Dendritic cell treated with granulocyte-macrophage colony-stimulating factor and Interleukin-4, amounts not matched to agents 40 ng/mL and 50 ng/mL, for 4 days (primary cell): ENCODE results near the gene GDF10.

Experiments used
- H3K27ac Mint-ChIP-seq: one replicate; pipeline ENCODE4 v1.8.0; 2022; ENCODE audit warnings: mild to moderate bottlenecking, mixed read lengths
- H3K27me3 Mint-ChIP-seq: one replicate; pipeline ENCODE4 v1.8.0; 2022; ENCODE audit warnings: mild to moderate bottlenecking, mixed read lengths
- H3K36me3 Mint-ChIP-seq: one replicate; pipeline ENCODE4 v1.8.0; 2022; ENCODE audit warnings: low read depth, mixed read lengths
- H3K4me1 Mint-ChIP-seq: one replicate; pipeline ENCODE4 v1.8.0; 2022; ENCODE audit warnings: low read depth, mixed read lengths
- H3K4me3 Mint-ChIP-seq: one replicate; pipeline ENCODE4 v1.8.0; 2022; ENCODE audit warnings: mild to moderate bottlenecking, moderate library complexity, mixed read lengths
- H3K9me3 Mint-ChIP-seq: one replicate; pipeline ENCODE4 v1.8.0; 2022; ENCODE audit warnings: mixed read lengths
- intact Hi-C: fragments of 100-400 bp; cut with micrococcal nuclease; formaldehyde crosslinking; loops from one replicate; pipeline ENCODE4 v1.15.0; 2022

The GDF10 gene

DNA sequence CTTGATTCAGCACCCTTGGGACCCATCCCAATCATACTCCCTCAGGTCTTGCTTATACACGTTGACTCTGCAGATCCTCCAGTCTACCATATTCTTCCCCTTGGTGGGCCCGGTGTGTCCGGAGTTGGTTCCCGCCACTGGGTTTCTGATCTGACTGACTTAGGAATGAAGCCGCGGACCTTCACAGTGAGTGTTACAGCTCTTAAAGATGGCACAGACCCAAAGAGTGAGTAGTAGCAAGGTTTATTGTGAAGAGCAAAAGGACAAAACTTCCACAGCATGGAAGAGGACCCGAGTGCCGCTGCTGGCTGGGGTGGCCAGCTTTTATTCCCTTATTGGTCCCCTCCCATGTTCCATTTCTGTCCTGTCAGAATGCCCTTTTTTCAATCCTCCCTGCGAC is 5.9 kb upstream of the GDF10 start:
- peaks cover 8% of the 10 kb centered on the region for H3K4me1 Mint-ChIP-seq
- no peaks in the 10 kb centered on the region for H3K36me3 Mint-ChIP-seq
- no peak overlapping the region for H3K4me3 Mint-ChIP-seq
- H3K27me3 Mint-ChIP-seq = peaks cover 63% of the 10 kb centered on the region
- intact Hi-C loops = no loop called here
- H3K27ac Mint-ChIP-seq = no peak overlapping the region
- no peaks in the 10 kb centered on the region for H3K9me3 Mint-ChIP-seq

DNA sequence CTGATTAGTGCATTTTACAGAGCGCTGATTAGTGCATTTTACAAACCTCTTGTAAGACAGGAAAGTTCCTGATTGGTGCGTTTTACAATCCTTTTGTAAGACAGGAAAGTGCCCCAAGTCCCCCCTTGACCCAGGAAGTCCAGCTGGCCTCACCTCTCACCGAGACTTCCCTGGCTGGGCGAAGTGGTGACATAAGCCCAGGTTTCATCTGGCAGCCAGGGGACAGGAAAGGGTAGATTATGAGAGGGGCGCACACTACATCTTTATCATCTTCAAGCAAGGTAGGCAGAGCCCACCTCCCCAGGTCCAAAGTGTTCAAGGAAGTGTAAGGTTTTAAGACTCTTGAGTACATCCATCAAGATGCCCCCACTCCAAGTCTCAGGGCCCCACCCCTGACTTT is 5.5 kb upstream of the GDF10 start:
- H3K36me3 Mint-ChIP-seq = no peaks in the 10 kb centered on the region
- intact Hi-C loops = no loop called here
- H3K27me3 Mint-ChIP-seq = peaks cover 62% of the 10 kb centered on the region
- no peak overlapping the region for H3K4me3 Mint-ChIP-seq
- no peak overlapping the region for H3K27ac Mint-ChIP-seq
- H3K9me3 Mint-ChIP-seq = no peaks in the 10 kb centered on the region
- H3K4me1 Mint-ChIP-seq = peaks cover 8% of the 10 kb centered on the region

- H3K27ac Mint-ChIP-seq = no peak overlapping the region
- H3K27me3 Mint-ChIP-seq = peaks cover 63% of the 10 kb centered on the region
- H3K4me3 Mint-ChIP-seq = no peak overlapping the region
- H3K4me1 Mint-ChIP-seq = peaks cover 8% of the 10 kb centered on the region
- no peaks in the 10 kb centered on the region for H3K9me3 Mint-ChIP-seq
- no peaks in the 10 kb centered on the region for H3K36me3 Mint-ChIP-seq
- intact Hi-C loops = no loop called here
These were observed 4.6 kb upstream of the GDF10 start for GRCh38 chr10:47295411-47295810.

- Mint-ChIP-seq H3K36me3 (no peaks in the 10 kb centered on the region), H3K27me3 (peaks cover 71% of the 10 kb centered on the region), H3K27ac (no peak overlapping the region), H3K9me3 (no peaks in the 10 kb centered on the region), H3K4me1 (peaks cover 14% of the 10 kb centered on the region), H3K4me3 (no peak overlapping the region)
- intact Hi-C loops = no loop called here
These were observed 3.7 kb upstream of the GDF10 start for GRCh38 chr10:47296156-47296894.

GRCh38 chr10:47296941-47297340 is 3.1 kb upstream of the GDF10 start:
- Mint-ChIP-seq H3K9me3 (no peaks in the 10 kb centered on the region), H3K27me3 (peaks cover 75% of the 10 kb centered on the region), H3K27ac (no peak overlapping the region), H3K4me1 (peaks cover 14% of the 10 kb centered on the region), H3K36me3 (no peaks in the 10 kb centered on the region), H3K4me3 (no peak overlapping the region)
- intact Hi-C loops = no loop called here

- intact Hi-C loops = no loop called here
- H3K27me3 Mint-ChIP-seq = peaks cover 83% of the 10 kb centered on the region
- no peaks in the 10 kb centered on the region for H3K9me3 Mint-ChIP-seq
- peaks cover 14% of the 10 kb centered on the region for H3K4me1 Mint-ChIP-seq
- no peak overlapping the region for H3K27ac Mint-ChIP-seq
- no peaks in the 10 kb centered on the region for H3K36me3 Mint-ChIP-seq
- H3K4me3 Mint-ChIP-seq = no peak overlapping the region
These were observed 2.0 kb upstream of the GDF10 start for GRCh38 chr10:47297866-47298540.

DNA sequence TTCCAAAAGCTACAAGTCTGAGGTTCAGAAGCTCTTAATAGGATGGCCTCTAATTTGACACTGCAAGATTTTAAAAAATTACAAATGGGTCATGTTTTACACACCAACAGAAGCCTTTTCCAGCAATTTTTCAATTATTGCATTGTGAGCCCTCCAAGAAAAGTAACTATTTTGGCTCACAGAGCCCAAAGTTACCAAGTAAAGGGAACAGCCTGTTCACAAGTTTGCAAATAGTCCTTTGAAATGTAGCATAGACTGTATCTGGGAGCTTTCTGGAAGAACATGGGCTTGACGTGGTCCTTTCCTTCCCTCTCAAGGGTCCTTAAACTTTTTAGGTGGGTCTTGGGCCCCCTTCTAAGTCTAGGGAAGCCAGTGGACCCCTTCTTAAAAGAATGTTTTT is 1.3 kb upstream of the GDF10 start:
- Mint-ChIP-seq H3K4me1 (peaks cover 14% of the 10 kb centered on the region), H3K27me3 (peaks cover 80% of the 10 kb centered on the region), H3K36me3 (no peaks in the 10 kb centered on the region), H3K27ac (no peak overlapping the region), H3K4me3 (no peak overlapping the region), H3K9me3 (no peaks in the 10 kb centered on the region)
- intact Hi-C loops = no loop called here

GRCh38 chr10:47300429-47300931 is 483 bp downstream of the GDF10 start:
- no peaks in the 10 kb centered on the region for H3K36me3 Mint-ChIP-seq
- no peak overlapping the region for H3K27ac Mint-ChIP-seq
- intact Hi-C loops = no loop called here
- peaks cover 69% of the 10 kb centered on the region for H3K27me3 Mint-ChIP-seq
- H3K9me3 Mint-ChIP-seq = no peaks in the 10 kb centered on the region
- H3K4me1 Mint-ChIP-seq = peaks cover 14% of the 10 kb centered on the region
- no peak overlapping the region for H3K4me3 Mint-ChIP-seq

- intact Hi-C loops = no loop called here
- peaks cover 6% of the 10 kb centered on the region for H3K4me1 Mint-ChIP-seq
- H3K27ac Mint-ChIP-seq = no peak overlapping the region
- H3K4me3 Mint-ChIP-seq = no peak overlapping the region
- H3K9me3 Mint-ChIP-seq = no peaks in the 10 kb centered on the region
- H3K27me3 Mint-ChIP-seq = peaks cover 61% of the 10 kb centered on the region
- no peaks in the 10 kb centered on the region for H3K36me3 Mint-ChIP-seq
These were observed 1.8 kb downstream of the GDF10 start for GRCh38 chr10:47301833-47302232.

GRCh38 chr10:47303105-47303504 is 3.1 kb downstream of the GDF10 start:
- H3K36me3 Mint-ChIP-seq = no peaks in the 10 kb centered on the region
- H3K4me1 Mint-ChIP-seq = peaks cover 6% of the 10 kb centered on the region
- H3K9me3 Mint-ChIP-seq = no peaks in the 10 kb centered on the region
- H3K4me3 Mint-ChIP-seq = no peak overlapping the region
- H3K27ac Mint-ChIP-seq = no peak overlapping the region
- peaks cover 59% of the 10 kb centered on the region for H3K27me3 Mint-ChIP-seq
- intact Hi-C loops = no loop called here

- intact Hi-C loops = no loop called here
These were observed 3.9 kb downstream of the GDF10 start for GRCh38 chr10:47303866-47304265.

DNA sequence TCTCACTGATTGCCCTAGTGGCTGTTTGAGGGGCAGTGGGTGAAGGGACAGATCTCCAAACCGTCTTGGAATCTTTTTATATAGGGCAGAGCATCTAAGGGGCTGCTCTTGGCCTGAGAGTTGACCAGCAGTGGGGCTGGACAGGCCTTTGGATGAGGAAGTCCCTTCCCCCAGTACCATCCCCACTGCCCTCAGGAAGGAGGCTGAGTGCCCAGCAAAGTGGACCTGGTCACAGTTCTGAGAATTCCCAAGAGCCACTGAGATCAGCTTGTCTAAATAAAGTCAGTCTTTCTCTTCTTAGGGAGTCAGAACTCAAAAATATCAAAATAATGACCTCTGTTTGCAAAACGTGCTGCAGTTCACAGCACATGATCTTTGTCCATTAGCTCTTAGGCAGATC is 5.6 kb downstream of the GDF10 start:
- H3K4me3 Mint-ChIP-seq = no peak overlapping the region
- H3K36me3 Mint-ChIP-seq = no peaks in the 10 kb centered on the region
- H3K27ac Mint-ChIP-seq = no peak overlapping the region
- H3K9me3 Mint-ChIP-seq = no peaks in the 10 kb centered on the region
- intact Hi-C loops = no loop called here
- H3K27me3 Mint-ChIP-seq = peaks cover 56% of the 10 kb centered on the region
- peaks cover 6% of the 10 kb centered on the region for H3K4me1 Mint-ChIP-seq

More at GRCh38 chr10:47303866-47304265, 3.9 kb downstream of the GDF10 start:
- Mint-ChIP-seq H3K4me1 (peaks cover 6% of the 10 kb centered on the region), H3K27ac (no peak overlapping the region), H3K4me3 (no peak overlapping the region), H3K9me3 (no peaks in the 10 kb centered on the region), H3K36me3 (no peaks in the 10 kb centered on the region), H3K27me3 (peaks cover 60% of the 10 kb centered on the region)

DNA sequence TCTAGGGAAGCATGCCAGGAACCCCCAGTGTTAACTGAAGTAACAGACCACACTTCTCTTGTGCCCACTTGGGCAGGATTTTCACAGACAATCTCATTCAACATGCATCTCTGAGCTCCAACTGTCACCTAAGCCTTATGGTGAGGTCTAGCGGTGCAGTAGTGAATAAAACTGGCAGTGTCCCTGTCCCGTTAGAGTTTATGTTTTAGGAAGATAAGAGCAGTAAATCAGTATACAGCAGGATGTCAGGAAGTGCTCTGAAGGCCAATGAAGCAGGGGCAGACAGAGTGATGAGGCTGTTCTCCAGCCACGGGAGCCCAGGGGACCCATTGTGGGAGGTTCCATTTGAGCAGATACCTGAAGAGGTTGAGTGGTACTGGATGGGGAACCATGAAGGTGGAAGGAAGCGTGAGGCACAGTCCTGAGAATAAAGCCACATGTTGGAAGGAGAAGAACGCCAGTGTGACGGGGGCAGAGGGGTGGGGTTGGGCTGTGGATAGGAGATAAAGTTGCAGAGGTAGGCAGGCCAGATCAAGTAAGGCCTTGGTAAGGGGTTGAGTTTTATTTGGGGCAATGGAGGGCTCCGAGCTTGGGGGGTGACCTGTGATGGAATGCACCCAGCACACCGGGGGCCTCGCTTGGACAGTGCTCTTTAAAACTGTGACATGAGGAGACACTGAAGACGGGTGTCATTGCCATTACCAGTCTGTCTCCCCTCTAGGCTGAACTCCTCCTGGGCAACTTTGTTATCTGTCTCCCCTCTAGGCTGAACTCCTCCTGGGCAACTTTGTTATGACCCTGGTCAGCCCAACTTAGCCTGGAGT is 6.6 kb downstream of the GDF10 start:
- H3K4me1 Mint-ChIP-seq = no peaks in the 10 kb centered on the region
- intact Hi-C loops = no loop called here
- H3K4me3 Mint-ChIP-seq = no peak overlapping the region
- H3K27me3 Mint-ChIP-seq = peaks cover 50% of the 10 kb centered on the region
- no peak overlapping the region for H3K27ac Mint-ChIP-seq
- H3K36me3 Mint-ChIP-seq = no peaks in the 10 kb centered on the region
- H3K9me3 Mint-ChIP-seq = no peaks in the 10 kb centered on the region

- intact Hi-C loops = no loop called here
- H3K9me3 Mint-ChIP-seq = no peaks in the 10 kb centered on the region
- H3K36me3 Mint-ChIP-seq = no peaks in the 10 kb centered on the region
- no peak overlapping the region for H3K4me3 Mint-ChIP-seq
- H3K4me1 Mint-ChIP-seq = no peaks in the 10 kb centered on the region
- no peak overlapping the region for H3K27ac Mint-ChIP-seq
- peaks cover 42% of the 10 kb centered on the region for H3K27me3 Mint-ChIP-seq
These were observed 7.4 kb downstream of the GDF10 start for GRCh38 chr10:47307381-47307780.
